ENCODE results near the gene PCNX1.

Gene PCNX1

GRCh38 chr14:71029236-71029781 is 122.0 kb downstream of the PCNX1 start:
- TF ChIP-seq EP300 (IDR thresholded peaks at IDR 0.05; ENCODE audit: borderline replicate concordance) (no peak), FOXM1 (IDR thresholded peaks at IDR 0.05; ENCODE audit: borderline replicate concordance, low read depth) (no peak), TCF12 (IDR thresholded peaks at IDR 0.05; ENCODE audit: low read depth) (no peak), NFIC (IDR thresholded peaks at IDR 0.05) (no peak), CREB1 (IDR thresholded peaks at IDR 0.05; ENCODE audit: low read depth) (no peak), USF1 (IDR thresholded peaks at IDR 0.05) (no peak), ZBTB7A (IDR thresholded peaks at IDR 0.05; ENCODE audit: low read depth) (no peak), CEBPB (IDR thresholded peaks at IDR 0.05) (no peak), TEAD4 (IDR thresholded peaks at IDR 0.05) (no peak), EGR1 (IDR thresholded peaks at IDR 0.05) (no peak), REST (IDR thresholded peaks at IDR 0.05; ENCODE audit: low read depth) (no peak), TAF1 (IDR thresholded peaks at IDR 0.05; ENCODE audit: low read depth) (no peak), YY1 (IDR thresholded peaks at IDR 0.05; ENCODE audit: low read depth) (no peak)
- TF ChIP-seq, protein P1, sequence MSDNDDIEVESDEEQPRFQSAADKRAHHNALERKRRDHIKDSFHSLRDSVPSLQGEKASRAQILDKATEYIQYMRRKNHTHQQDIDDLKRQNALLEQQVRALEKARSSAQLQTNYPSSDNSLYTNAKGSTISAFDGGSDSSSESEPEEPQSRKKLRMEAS (IDR thresholded peaks at IDR 0.05), result no peak

DNA sequence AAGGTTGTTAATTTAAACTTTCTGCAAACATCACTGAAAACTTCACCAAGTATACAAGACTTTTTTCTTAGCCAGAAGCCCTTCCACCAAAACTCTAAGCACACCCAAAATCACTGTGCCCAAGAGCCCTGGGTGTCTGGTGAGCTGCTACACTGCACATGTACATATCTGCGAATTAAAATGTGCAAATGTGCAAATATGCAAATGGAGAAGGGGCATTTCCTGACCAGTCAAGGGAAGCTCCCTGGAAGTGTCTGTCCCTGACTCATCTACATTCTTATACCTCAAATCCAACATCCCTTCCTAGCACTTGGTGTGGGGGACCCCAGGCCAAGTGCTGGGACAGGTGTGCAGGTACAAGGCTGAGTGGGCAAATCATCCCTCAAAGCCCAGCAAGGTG is 123.7 kb downstream of the PCNX1 start:
- TF ChIP-seq TEAD4 (IDR thresholded peaks at IDR 0.05) (no peak), ZBTB7A (IDR thresholded peaks at IDR 0.05; ENCODE audit: low read depth) (no peak), RAD21 (IDR thresholded peaks at IDR 0.05; ENCODE audit: low read depth) (no peak), TAF1 (IDR thresholded peaks at IDR 0.05; ENCODE audit: low read depth) (no peak), EP300 (IDR thresholded peaks at IDR 0.05; ENCODE audit: borderline replicate concordance) (no peak), TCF12 (IDR thresholded peaks at IDR 0.05; ENCODE audit: low read depth) (no peak), CREB1 (IDR thresholded peaks at IDR 0.05; ENCODE audit: low read depth) (no peak), NFIC (IDR thresholded peaks at IDR 0.05) (no peak), CEBPB (IDR thresholded peaks at IDR 0.05) (no peak), YY1 (IDR thresholded peaks at IDR 0.05; ENCODE audit: low read depth) (no peak), FOXM1 (IDR thresholded peaks at IDR 0.05; ENCODE audit: borderline replicate concordance, low read depth) (no peak)
- TF ChIP-seq, protein P1 (IDR thresholded peaks at IDR 0.05), result no peak

GRCh38 chr14:71036433-71036832 is 129.2 kb downstream of the PCNX1 start:
- TF ChIP-seq EP300 (IDR thresholded peaks at IDR 0.05; ENCODE audit: borderline replicate concordance), result no peak
- no peak for TF ChIP-seq ZBTB7A (IDR thresholded peaks at IDR 0.05; ENCODE audit: low read depth)
- no peak for TF ChIP-seq USF1 (IDR thresholded peaks at IDR 0.05)
- TF ChIP-seq, protein P1 (IDR thresholded peaks at IDR 0.05), result no peak
- TF ChIP-seq TCF12 (IDR thresholded peaks at IDR 0.05; ENCODE audit: low read depth), result no peak
- no peak for TF ChIP-seq EGR1 (IDR thresholded peaks at IDR 0.05)
- no peak for TF ChIP-seq CREB1 (IDR thresholded peaks at IDR 0.05; ENCODE audit: low read depth)

DNA sequence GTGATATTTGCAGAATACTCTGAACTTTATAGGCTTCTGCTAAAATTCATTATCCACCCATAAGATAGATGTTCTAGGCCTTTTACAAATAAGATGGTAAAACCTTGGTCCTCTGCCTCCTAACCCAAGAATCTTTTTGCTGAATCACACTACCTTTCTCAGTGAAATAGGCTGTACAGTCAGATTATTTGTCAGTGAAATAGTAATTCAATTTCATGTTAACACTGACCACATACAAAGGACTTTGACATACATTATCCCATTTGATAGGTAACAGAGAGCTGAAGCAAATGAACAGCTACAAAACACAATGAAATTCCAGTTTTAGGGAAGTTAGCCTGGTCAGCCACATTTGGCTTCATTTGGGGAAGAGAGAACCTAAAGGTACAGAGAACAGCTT is 141.1 kb downstream of the PCNX1 start:
- TF ChIP-seq REST (IDR thresholded peaks at IDR 0.05; ENCODE audit: low read depth) (no peak), NFIC (IDR thresholded peaks at IDR 0.05) (no peak), CEBPB (IDR thresholded peaks at IDR 0.05) (no peak), YY1 (IDR thresholded peaks at IDR 0.05; ENCODE audit: low read depth) (no peak), TEAD4 (IDR thresholded peaks at IDR 0.05) (no peak), USF1 (IDR thresholded peaks at IDR 0.05) (no peak), TAF1 (IDR thresholded peaks at IDR 0.05; ENCODE audit: low read depth) (no peak), TCF12 (IDR thresholded peaks at IDR 0.05; ENCODE audit: low read depth) (no peak), RAD21 (IDR thresholded peaks at IDR 0.05; ENCODE audit: low read depth) (no peak), FOXM1 (IDR thresholded peaks at IDR 0.05; ENCODE audit: borderline replicate concordance, low read depth) (no peak)
- TF ChIP-seq, protein P1 (IDR thresholded peaks at IDR 0.05), result no peak

All from Ishikawa (cell line).